Gastrocnemius medialis (tissue), 4 donors: Measurements from ENCODE around the gene HMGXB4.

Experiments used
- POLR2A ChIP-seq, 2 donors: fragments of 450-650 bp; IDR thresholded peaks; one replicate each; pipeline ENCODE4 v1.6.1; 2017; ENCODE audit warnings: antibody characterized with exemption in 2 of 2, mild to moderate bottlenecking in 2 of 2, moderate library complexity in 2 of 2
- TF ChIP-seq, protein P1 (sequence below), 5 experiments: fragments of 450-650 bp in 3 of 5; fragments of 200-600 bp in 2 of 5; sonication (generic) in 2 of 5; IDR thresholded peaks in 4 of 5; conservative IDR thresholded peaks in 1 of 5; 1 replicate in 4 of 5; 2 replicates in 1 of 5; pipeline ENCODE4 v1.5.1; 2016 to 2019; ENCODE audit warnings: antibody characterized with exemption in 5 of 5, mild to moderate bottlenecking in 3 of 5, moderate library complexity in 3 of 5

GRCh38 chr22:35324762-35325161, 67.5 kb downstream of the HMGXB4 start:
- no peak for TF ChIP-seq POLR2A (IDR thresholded peaks at IDR 0.05)
- TF ChIP-seq, protein P1, sequence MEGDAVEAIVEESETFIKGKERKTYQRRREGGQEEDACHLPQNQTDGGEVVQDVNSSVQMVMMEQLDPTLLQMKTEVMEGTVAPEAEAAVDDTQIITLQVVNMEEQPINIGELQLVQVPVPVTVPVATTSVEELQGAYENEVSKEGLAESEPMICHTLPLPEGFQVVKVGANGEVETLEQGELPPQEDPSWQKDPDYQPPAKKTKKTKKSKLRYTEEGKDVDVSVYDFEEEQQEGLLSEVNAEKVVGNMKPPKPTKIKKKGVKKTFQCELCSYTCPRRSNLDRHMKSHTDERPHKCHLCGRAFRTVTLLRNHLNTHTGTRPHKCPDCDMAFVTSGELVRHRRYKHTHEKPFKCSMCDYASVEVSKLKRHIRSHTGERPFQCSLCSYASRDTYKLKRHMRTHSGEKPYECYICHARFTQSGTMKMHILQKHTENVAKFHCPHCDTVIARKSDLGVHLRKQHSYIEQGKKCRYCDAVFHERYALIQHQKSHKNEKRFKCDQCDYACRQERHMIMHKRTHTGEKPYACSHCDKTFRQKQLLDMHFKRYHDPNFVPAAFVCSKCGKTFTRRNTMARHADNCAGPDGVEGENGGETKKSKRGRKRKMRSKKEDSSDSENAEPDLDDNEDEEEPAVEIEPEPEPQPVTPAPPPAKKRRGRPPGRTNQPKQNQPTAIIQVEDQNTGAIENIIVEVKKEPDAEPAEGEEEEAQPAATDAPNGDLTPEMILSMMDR (IDR thresholded peaks at IDR 0.05 in 4 of 5, conservative IDR thresholded peaks at IDR 0.05 in 1 of 5), result no peak
